GM18951 (cell line): ENCODE measurements around the gene CACNG6.

Source experiments
- POLR2A ChIP-seq: IDR thresholded peaks from 4 replicates; pipeline ENCODE4 v1.6.1; 2011; ENCODE audit warnings: mild to moderate bottlenecking; ENCODE audit not compliant: insufficient read length, insufficient read depth; ENCODE audit errors: extremely low read depth
- in situ Hi-C: fragments of 300-500 bp; cut with MboI; formaldehyde crosslinking; loops from one replicate; pipeline ENCODE4 v1.12.0; 2022; ENCODE audit warnings: low sequenced_read_pairs, mixed read lengths, inconsistent platforms; ENCODE audit not compliant: unreplicated experiment

Gene CACNG6

DNA sequence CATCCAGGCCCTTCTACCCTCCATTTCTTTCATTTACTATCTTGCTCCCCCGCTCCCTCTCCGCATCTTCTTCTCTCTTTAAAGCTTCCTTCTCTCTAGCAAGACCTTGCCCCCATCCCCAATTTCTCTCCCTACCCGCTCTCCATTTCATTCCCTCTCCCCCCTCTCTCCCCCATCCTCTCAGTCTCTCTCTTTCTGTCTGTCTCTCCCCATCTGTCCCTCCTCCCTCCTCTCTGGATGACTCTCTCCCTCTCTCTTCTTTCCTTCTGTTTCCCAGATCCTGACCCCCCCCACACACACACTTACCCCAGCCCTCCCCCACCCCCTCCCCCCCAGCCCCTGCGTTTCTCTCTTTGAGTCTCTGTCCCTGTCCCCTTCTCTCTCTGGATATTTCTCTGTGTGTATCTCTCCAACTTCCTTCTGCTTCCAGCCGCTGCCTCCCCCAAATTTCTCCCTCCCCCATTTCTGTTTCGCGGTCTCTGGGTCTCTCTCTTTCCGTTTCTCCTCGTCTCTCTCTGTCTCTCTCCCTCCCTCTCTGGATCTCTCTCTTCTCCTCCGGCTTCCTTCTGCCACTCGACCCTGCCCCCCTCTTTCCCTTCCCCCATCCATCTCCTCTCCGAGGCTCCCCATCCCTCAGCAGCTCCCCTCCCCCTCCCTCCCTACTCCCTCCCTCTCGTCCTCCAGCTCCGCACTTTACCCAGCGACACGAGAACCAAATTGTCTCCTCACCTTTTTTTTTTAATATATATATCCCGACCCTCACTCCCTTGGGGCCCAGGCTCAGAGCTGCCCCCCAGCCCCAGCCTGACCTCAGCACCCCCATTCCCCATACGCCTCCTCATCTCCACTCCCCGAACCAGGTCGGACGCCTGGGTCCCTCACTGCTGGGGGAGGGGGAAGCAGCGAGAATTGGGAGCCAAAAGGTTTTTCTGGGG lies 32.3 kb upstream of the CACNG6 start:
- TF ChIP-seq POLR2A, result no peak
- in situ Hi-C loops, result no loop called here

- in situ Hi-C loops, result no loop called here
- no peak for TF ChIP-seq POLR2A
These were observed 31.2 kb upstream of the CACNG6 start for GRCh38 chr19:53960187-53960586.

GRCh38 chr19:53960886-53961285 lies 30.6 kb upstream of the CACNG6 start:
- no peak for TF ChIP-seq POLR2A
- in situ Hi-C loops, result no loop called here

DNA sequence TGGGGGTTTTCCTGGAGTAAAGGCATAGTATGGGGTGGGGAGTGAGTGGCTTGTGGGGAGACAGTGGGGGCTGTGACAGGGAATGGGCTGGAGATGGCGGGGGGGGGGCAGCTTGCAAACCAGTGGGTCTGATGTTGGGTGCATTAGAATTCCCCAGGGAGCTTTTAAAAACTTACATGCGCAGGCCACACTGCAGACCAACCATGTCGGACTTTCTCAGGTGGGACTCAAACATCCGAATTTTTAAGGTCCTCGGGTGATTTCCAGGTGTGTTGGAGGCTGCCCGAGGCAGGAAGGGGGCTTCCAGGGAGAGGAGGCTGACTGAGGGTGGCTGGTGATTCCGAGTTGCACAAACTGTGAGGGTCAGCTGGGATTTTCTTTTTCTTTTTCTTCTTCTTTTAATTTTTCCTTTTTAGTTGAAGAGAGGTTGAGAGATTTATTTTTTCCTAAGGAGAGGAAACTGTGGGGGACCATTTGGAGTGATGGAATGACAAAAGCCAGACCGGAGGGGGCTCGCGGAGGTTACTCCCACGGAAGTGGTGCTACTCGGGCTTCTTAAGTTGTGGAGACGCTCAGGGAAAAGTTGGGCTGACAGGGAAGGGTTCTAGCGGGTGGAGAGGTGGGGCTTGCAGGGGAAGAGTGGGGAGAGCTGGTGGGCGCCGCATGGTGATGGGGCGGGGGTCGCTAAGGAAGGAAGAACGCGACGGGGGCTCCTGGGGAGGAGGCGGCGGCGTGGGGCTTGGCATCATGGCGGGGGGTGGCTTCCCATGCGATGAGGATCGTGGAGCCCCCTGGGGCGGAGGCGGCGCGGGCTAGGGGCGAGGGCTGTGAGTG lies 29.7 kb upstream of the CACNG6 start:
- no peak for TF ChIP-seq POLR2A
- in situ Hi-C loops, result no loop called here

DNA sequence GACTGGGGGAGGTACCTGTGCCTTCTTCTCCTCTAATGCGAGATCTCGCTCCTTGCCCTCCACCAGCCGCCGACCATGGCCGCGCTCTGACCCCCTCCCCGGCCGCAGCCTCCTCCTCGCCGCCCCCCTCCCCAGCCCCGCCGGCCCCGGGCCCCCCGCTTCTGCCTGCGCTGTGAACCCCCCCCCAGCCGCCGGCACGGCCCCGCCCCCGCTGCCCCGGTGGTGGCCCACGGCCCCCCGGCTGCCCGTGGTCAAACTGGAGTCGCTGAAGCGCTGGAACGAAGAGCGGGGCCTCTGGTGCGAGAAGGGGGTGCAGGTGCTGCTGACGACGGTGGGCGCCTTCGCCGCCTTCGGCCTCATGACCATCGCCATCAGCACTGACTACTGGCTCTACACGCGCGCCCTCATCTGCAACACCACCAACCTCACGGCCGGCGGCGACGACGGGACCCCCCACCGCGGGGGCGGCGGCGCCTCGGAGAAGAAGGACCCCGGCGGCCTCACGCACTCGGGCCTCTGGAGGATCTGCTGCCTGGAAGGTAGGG lies 28.5 kb upstream of the CACNG6 start, which contains the start of gene CACNG8:
Gene CACNG8 (plus strand): TSS at position 51 of the 545 bp plus-strand sequence.
- in situ Hi-C loops, result no loop called here
- TF ChIP-seq POLR2A, result no peak

- no peak for TF ChIP-seq POLR2A
- in situ Hi-C loops, result no loop called here
These were observed 26.3 kb upstream of the CACNG6 start for GRCh38 chr19:53965091-53965490.

DNA sequence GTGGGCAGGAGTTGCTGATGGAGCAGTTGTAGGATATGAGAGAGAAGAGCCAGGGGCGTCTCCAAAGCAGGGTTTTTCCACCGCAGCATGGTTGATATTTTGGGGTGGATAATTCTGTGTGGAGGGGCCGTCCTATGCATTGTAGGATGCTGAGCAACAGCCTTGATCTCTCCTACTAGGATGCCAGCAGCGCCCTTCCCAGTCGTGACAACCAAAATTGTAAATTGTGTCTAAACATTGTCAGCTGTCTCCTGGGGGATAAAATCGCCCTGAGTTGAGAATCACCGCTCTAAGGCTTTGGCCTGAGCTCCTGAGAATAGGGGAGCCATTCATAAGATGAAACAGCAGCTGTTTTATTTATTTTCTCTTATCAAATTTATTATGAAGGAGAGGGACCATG lies 24.5 kb upstream of the CACNG6 start:
- in situ Hi-C loops, result no loop called here
- no peak for TF ChIP-seq POLR2A

- TF ChIP-seq POLR2A, result no peak
- in situ Hi-C loops, result no loop called here
These were observed 22.1 kb upstream of the CACNG6 start for GRCh38 chr19:53969366-53969765.

DNA sequence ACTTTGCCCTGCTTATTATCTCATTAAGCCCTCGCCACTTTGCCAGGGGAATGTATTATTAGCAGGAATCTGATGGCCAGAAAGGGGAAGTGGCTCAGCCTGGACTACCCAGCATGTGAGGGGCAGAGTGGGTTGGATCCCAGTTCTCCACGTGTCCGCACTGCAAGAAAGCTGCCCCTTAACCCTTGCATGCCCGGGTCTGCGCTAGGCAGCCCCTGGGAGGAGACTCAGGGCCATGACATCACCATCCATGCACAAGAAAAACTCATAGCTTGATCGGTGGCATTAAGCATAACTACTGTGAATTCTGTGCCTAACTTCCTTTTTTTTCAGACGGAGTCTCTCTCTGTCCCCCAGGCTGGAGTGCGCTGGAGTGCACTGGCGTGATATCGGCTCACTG lies 19.8 kb upstream of the CACNG6 start:
- in situ Hi-C loops, result no loop called here

DNA sequence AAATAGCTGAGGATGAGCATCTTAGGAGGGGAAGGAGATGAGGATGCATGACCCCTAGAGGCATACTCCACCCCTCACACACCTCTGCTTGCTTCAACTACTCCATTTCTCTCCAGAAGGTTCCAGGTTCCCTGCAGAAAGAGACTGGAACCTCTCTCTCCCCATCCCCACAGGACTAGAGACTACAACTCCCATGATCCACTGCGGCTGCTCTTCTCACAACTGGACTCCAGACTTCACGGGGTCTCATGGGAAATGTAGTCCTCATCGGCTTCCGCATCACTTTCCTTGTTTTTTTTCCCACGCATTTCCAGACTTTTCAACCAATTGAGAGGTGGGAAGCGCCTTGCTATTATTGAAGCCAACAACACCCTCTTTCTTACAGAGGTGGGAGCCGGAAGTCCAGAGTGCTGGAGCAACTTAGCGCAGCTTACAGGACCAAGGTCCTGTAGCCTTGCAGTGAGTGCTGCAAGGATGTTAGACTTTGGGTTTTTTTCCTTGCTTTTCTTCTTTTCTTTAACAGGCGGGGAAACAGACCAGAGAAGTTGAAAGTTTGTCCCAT lies 13.9 kb upstream of the CACNG6 start:
- no peak for TF ChIP-seq POLR2A

More for the DNA sequence above, 19.8 kb upstream of the CACNG6 start:
- no peak for TF ChIP-seq POLR2A

DNA sequence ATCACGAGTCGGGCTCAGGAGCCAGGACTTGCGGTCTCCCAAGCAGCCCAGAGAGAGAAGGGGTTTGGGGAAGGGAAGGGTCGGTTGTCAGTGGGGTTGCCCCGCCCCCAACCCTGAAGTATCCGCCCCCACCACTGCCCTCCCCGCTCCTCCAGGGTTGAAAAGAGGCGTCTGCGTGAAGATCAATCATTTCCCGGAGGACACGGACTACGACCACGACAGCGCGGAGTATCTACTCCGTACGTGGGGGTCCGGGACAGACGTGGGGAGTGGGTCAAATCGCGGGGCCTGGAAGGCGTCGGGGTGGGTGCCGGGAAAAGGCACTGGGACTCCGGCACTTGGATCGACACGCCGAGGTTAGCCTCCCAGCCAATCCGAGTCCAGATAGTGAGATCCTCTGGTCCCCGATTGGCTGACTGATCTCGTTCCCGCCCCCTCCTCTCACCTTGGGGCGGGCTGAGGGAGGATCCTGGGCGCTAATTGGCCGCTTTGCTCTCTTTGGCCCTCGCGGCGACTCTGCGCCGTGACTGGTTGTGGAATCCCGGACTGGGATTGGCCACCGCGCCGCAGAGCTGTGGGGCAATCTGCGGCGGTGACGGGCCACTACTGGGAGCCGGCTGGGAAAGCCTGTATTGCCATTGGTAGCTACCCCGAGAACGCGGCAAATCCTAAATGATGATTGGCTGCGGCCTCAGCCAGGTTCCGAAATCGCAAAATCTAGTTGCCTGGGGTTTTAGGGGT lies 13.3 kb upstream of the CACNG6 start:
- in situ Hi-C loops, result no loop called here
- no peak for TF ChIP-seq POLR2A

More for the DNA sequence above, 13.9 kb upstream of the CACNG6 start:
- in situ Hi-C loops, result no loop called here
